BJ (cell line): ENCODE results near the gene RRAGA. TPM values are rescaled to one million over a fixed set of nuclear protein-coding genes. Genes with fewer than 3 reads are reported as not detected.
"Not testable (repeated sequence)": the region's sequence is repeated elsewhere in the genome, so short reads cannot be mapped to it uniquely, and the experiment has no call there.

Experiments used
- CTCF ChIA-PET: fragments of 350-600 bp; formaldehyde crosslinking; extraction: SDS; loops from one replicate; lab custom pipeline; 2021; ENCODE audit warnings: antibody characterized with exemption, inconsistent platforms; lab: Yijun Ruan, JAX
- POLR2A ChIA-PET: fragments of 300-600 bp; sonication (Branson Sonifier 250); formaldehyde crosslinking; extraction: SDS; loops from one replicate; lab custom pipeline; 2021; ENCODE audit warnings: antibody characterized with exemption; lab: Charles Lee
- DNase-seq: peaks from one replicate; pipeline ENCODE4 v3.0.0-alpha.2; 2011; ENCODE audit warnings: low read depth
- H3K27me3 ChIP-seq: 2 replicates; pipeline ENCODE4 v1.6.0; 2011; ENCODE audit warnings: low read length; ENCODE audit not compliant: control insufficient read depth, insufficient read depth
- H3K36me3 ChIP-seq: 2 replicates; pipeline ENCODE4 v1.5.1; 2011; ENCODE audit warnings: low read length; ENCODE audit not compliant: control insufficient read depth, insufficient read depth
- H3K4me3 ChIP-seq: 2 replicates; pipeline ENCODE4 v1.5.1; 2011; ENCODE audit warnings: low read depth, mild to moderate bottlenecking, control low read depth, low read length
- CTCF ChIP-seq: IDR thresholded peaks from 2 replicates; pipeline ENCODE4 v1.5.1; 2011; ENCODE audit warnings: low read depth, mild to moderate bottlenecking, control low read depth, inconsistent platforms, low read length, moderate library complexity; ENCODE audit not compliant: insufficient read depth
- polyA plus RNA-seq: library from polyadenylated mRNA; depleted of rRNA; stranded (reverse); fragments of >200 nt; gene quantifications from 2 replicates; pipeline ENCODE4 v1.2.3, GENCODE V29; 2011; rRNA removed
- small RNA-seq: library from RNA; depleted of rRNA; stranded (forward); fragments of <200 nt; gene quantifications from one replicate; pipeline ENCODE3, GENCODE V24; 2012; ENCODE audit warnings: low replicate concordance, low read depth; ENCODE audit not compliant: insufficient read length

RRAGA gene
- polyA plus RNA-seq, 1 experiment = 161 TPM

- TF ChIP-seq CTCF = no peak
- no peak for DNase-seq
- H3K27me3 ChIP-seq = no peaks in the 10 kb centered on the region
- H3K36me3 ChIP-seq = peaks cover 7% of the 10 kb centered on the region; the same call in 1 of the 2 replicates
- POLR2A ChIA-PET = no interaction called here
- no peak overlapping the region for H3K4me3 ChIP-seq
- CTCF ChIA-PET = no interaction called here
These were observed 25.6 kb downstream of the RRAGA start for GRCh38 chr9:19074836-19075235.

GRCh38 chr9:19085295-19085694, 36.1 kb downstream of the RRAGA start:
- peaks cover 2% of the 10 kb centered on the region; the same call in 1 of the 2 replicates for H3K36me3 ChIP-seq
- POLR2A ChIA-PET = no interaction called here
- no peaks in the 10 kb centered on the region for H3K27me3 ChIP-seq
- CTCF ChIA-PET = interaction anchor here (0.9 to 3.3 kb wide), 4 partner anchors 10 to 372 kb away, joined by 3 to 18 read pairs (median 4); no protein-coding TSS in a partner anchor
- peak; percentile 30 for TF ChIP-seq CTCF
- H3K4me3 ChIP-seq = no peak overlapping the region
- DNase-seq = no peak

GRCh38 chr9:19087106-19088000, 38.1 kb downstream of the RRAGA start:
- Histone ChIP-seq H3K36me3 (peaks cover 3% of the 10 kb centered on the region; the same call in 1 of the 2 replicates), H3K27me3 (no peaks in the 10 kb centered on the region), H3K4me3 (no peak overlapping the region)
- POLR2A ChIA-PET = no interaction called here
- no peak for TF ChIP-seq CTCF
- CTCF ChIA-PET = interaction anchor here (0.8 to 3.3 kb wide), 2 partner anchors 9 to 87 kb away, joined by 3 to 18 read pairs; no protein-coding TSS in a partner anchor
- DNase-seq = no peak

- H3K4me3 ChIP-seq, H3K27me3 ChIP-seq, H3K36me3 ChIP-seq, POLR2A ChIA-PET, DNase-seq: not testable (repeated sequence)
- CTCF ChIA-PET = interaction anchor here (1.3 kb wide), 1 partner anchor 77 kb away, joined by 6 read pairs; no protein-coding TSS in a partner anchor
These were observed 48.2 kb downstream of the RRAGA start for GRCh38 chr9:19097431-19097830.

Small RNA genes within 50 kb of the gene (small RNA-seq; reads per million reads assigned to genes)
- gene RF00019 (not detected), gene RNU6-264P (not detected), gene SCARNA8 (3.4 reads per million, percentile 44 among the genes with 10 or more reads in this experiment)

Other genes with a start within 250 kb of the RRAGA start
- gene SAXO1, start 16.2 kb upstream of the RRAGA start, polyA plus RNA-seq = not detected in 2 replicates
- 4.4 and 8.7 TPM in 2 replicates for gene HAUS6, start 53.5 kb downstream of the RRAGA start, polyA plus RNA-seq
- 143 and 158 TPM in 2 replicates for gene PLIN2, start 78.1 kb downstream of the RRAGA start, polyA plus RNA-seq
- 12.2 and 20.9 TPM in 2 replicates for gene DENND4C, start 181.3 kb downstream of the RRAGA start, polyA plus RNA-seq